ENCODE data around the gene GUCY1A1.

- no peak for TF ChIP-seq CTCF (conservative IDR thresholded peaks at IDR 0.05; ENCODE audit: low read length)
- no peak for TF ChIP-seq EZH2phosphoT487 (IDR thresholded peaks at IDR 0.05; ENCODE audit: borderline replicate concordance, low read depth, low read length)
Measured at GRCh38 chr4:155696226-155696625, 29.6 kb downstream of the GUCY1A1 start.
